ENCODE measurements around the gene LRRC49.
A peak's percentile ranks its signal among the peaks of the same experiment; 100 is the strongest.

Gene LRRC49

GRCh38 chr15:70892002-70892911 is at the start of gene LRRC49, which contains the start of gene THAP10:
LRRC49 (plus strand) TSS chr15:70892826; CDS start chr15:70892895, 69 bp downstream.
THAP10 (minus strand) TSS chr15:70892433; CDS start chr15:70892272, 161 bp downstream.
- peak; percentile 84 for DNase-seq (ENCODE audit: low spot score)
- TF ChIP-seq, protein P1, sequence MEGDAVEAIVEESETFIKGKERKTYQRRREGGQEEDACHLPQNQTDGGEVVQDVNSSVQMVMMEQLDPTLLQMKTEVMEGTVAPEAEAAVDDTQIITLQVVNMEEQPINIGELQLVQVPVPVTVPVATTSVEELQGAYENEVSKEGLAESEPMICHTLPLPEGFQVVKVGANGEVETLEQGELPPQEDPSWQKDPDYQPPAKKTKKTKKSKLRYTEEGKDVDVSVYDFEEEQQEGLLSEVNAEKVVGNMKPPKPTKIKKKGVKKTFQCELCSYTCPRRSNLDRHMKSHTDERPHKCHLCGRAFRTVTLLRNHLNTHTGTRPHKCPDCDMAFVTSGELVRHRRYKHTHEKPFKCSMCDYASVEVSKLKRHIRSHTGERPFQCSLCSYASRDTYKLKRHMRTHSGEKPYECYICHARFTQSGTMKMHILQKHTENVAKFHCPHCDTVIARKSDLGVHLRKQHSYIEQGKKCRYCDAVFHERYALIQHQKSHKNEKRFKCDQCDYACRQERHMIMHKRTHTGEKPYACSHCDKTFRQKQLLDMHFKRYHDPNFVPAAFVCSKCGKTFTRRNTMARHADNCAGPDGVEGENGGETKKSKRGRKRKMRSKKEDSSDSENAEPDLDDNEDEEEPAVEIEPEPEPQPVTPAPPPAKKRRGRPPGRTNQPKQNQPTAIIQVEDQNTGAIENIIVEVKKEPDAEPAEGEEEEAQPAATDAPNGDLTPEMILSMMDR (IDR thresholded peaks at IDR 0.05; ENCODE audit: extremely low read depth, missing control alignments), result no peak

DNA sequence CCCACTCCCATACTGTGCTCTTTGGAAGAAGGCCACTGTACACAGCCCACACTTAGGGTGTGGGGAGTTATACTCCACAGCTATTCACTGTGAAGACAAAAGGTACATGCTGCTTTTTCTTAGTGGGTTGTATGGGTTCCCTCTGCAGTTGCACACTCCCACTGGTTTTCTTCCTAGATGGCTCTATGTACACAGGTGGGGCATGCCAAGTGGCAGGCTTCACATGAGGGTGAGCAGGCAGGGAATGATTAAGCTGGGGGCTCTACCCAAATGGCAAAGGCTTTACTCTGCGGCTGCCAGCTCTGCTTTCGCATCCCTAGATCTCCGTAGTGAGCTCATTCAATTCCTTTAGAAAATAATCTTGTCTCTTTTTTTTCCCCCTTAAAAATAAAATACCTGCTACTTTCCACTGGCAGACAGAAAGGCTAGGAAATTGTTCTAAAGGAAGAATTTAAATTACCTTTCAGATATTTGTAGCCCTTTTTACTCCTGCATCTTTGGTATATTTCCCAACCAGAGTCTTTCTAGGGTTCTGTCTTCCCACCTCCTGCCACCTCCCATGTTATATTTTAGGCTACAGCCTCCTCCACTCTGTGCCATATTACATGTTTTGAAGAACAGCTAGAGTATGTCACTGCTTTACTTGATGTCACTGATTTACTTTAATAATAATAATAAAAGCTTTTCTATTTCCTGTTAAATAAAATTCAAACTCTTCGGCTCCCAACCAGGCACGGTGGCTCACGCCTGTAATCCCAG is 46.8 kb upstream of the LRRC49 start:
- TF ChIP-seq, protein P1 (IDR thresholded peaks at IDR 0.05; ENCODE audit: extremely low read depth, missing control alignments), result no peak
- no peak for DNase-seq (ENCODE audit: low spot score)

GRCh38 chr15:70851889-70852288 is 40.7 kb upstream of the LRRC49 start:
- no peak for DNase-seq (ENCODE audit: low spot score)
- TF ChIP-seq, protein P1 (IDR thresholded peaks at IDR 0.05; ENCODE audit: extremely low read depth, missing control alignments), result no peak

- TF ChIP-seq, protein P1 (IDR thresholded peaks at IDR 0.05; ENCODE audit: extremely low read depth, missing control alignments), result no peak
- no peak for DNase-seq (ENCODE audit: low spot score)
Observed at GRCh38 chr15:70852501-70853317, 39.9 kb upstream of the LRRC49 start.

DNA sequence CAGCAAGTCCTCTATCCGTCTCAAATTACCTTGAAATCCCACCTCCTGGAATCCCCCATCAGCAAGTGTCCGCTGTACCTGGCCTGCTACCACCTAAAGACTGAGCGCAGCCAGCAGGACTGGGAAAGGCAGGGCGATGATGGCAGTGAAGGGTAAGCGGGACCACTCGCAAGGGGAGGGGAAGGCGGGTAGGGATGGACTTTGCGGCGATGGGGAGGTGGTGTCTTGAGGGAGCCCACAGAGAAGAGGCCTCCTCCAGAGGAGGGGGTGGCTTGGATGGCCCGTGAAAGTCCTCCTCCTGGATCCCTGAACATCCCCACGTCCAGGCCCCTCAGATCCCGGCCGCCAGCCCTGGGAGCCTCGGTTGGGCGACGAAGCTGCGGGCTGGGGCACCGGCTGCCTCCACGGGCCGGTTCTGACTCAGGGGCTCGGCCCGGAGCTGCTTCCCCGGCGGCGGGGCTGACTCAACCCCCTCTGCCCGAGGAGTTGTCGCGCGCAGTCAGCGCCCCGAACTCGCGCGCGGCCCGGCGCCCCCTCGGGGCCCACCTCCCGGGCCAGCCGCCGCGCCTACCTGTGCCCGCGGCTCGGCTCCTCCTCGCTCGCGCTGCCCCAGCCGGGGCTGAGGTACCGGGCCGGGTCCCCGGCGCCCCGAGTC is 39.2 kb upstream of the LRRC49 start:
- peak; percentile 38 for DNase-seq (ENCODE audit: low spot score)
- TF ChIP-seq, protein P1 (IDR thresholded peaks at IDR 0.05; ENCODE audit: extremely low read depth, missing control alignments), result no peak

DNA sequence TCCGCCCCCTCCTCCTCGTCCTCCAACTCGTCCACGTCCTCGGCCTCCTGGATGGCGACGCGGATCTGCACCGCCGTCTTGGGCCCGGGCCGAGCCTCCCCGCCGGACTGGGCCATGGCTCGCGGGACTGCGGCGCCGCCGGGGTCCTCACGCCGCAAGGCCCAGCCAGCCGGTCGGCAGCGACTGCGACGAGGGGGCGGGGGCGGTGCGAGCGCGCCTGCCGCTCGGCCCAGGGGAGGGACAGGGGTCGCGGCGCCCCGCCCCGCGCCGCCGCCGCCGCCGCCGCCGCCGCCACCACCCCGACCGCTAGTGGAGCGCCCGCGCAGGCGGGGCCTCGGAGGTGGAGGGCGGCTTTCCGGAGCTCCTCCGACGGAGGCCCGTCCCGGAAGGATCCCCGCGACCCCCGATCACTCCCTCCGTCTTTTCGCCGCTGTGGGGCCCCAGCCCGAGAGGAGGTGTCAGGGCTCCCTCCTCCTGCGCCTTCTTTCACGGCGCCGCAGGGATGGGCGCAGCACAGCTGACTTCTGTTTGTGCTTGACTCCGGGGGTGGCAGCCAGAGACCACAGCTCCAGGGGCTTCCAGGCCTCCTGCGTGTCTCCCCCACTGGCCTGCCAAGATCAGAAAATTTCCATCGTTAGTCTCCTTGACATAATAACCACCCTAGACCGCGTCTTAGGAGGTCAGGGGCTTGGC is 38.5 kb upstream of the LRRC49 start, which contains the start of gene LARP6:
Gene LARP6 (minus strand): TSS at position 185 of the 693 bp plus-strand sequence. CDS start 69 bp downstream, at position 116.
- TF ChIP-seq, protein P1 (IDR thresholded peaks at IDR 0.05; ENCODE audit: extremely low read depth, missing control alignments), result no peak
- peak; percentile 58 for DNase-seq (ENCODE audit: low spot score)

All from GM20000 (cell line).